SK-N-SH (cell line): ENCODE data around the gene INSC.

Experiments
- CHD2 ChIP-seq: fragments of 150-350 bp; IDR thresholded peaks from 2 replicates; pipeline ENCODE4 v1.6.1; 2018; ENCODE audit warnings: low read length; ENCODE audit not compliant: partially characterized antibody
- EZH2phosphoT487 ChIP-seq: fragments of 200-600 bp; sonication (generic); IDR thresholded peaks from 2 replicates; pipeline ENCODE4 v1.6.1; 2017; ENCODE audit warnings: low read depth, mixed run types, mild to moderate bottlenecking, antibody characterized with exemption, moderate library complexity, borderline replicate concordance
- FOXM1 ChIP-seq: IDR thresholded peaks from 2 replicates; pipeline ENCODE4 v1.4.0; 2012; ENCODE audit warnings: low read depth, mild to moderate bottlenecking
- POLR2AphosphoS5 ChIP-seq: IDR thresholded peaks from 2 replicates; pipeline ENCODE4 v1.6.1; 2012; ENCODE audit warnings: low read depth, low read length
- RAD21 ChIP-seq: IDR thresholded peaks from 2 replicates; pipeline ENCODE4 v1.6.1; 2012; ENCODE audit warnings: mild to moderate bottlenecking, low read length
- RFX5 ChIP-seq: IDR thresholded peaks from 2 replicates; pipeline ENCODE4 v1.6.1; 2012; ENCODE audit warnings: mild to moderate bottlenecking, improper control_type of control experiment, low read length
- SIN3A ChIP-seq: IDR thresholded peaks from 2 replicates; pipeline ENCODE4 v1.6.1; 2012; ENCODE audit warnings: low read depth, mild to moderate bottlenecking, low read length, moderate library complexity, borderline replicate concordance
- YY1 ChIP-seq: IDR thresholded peaks from 2 replicates; pipeline ENCODE4 v1.4.0; 2012; ENCODE audit warnings: low read depth, mild to moderate bottlenecking
- TF ChIP-seq, protein P1 (sequence below): fragments of 200-600 bp; sonication (generic); IDR thresholded peaks from 2 replicates; pipeline ENCODE4 v1.6.1; 2017; ENCODE audit warnings: antibody characterized with exemption, mild to moderate bottlenecking, moderate library complexity
- TF ChIP-seq, protein P2 (sequence below): IDR thresholded peaks from 2 replicates; pipeline ENCODE4 v1.6.1; 2012; ENCODE audit warnings: mild to moderate bottlenecking, low read depth, low read length, moderate library complexity

DNA sequence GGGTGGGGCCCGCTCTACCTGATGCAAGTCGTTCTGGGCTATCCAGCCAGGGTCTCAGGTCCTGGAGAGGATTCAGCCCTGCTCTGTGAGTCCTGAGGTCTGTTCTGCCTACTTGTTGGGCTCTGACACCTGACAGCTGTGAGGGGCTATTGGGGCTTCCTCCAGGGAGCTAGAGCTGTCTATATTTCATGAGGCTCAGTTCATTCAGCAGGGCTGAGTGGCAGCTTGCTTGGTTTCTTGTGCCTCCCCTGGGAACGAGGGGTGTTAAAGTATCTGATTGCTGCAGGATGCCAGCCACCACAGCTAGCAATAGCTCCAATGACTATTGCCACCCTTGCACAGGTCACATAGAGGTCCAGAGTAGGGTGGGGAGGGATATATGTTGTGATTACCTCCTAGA, 26.7 kb downstream of the INSC start:
- TF ChIP-seq, protein P1, sequence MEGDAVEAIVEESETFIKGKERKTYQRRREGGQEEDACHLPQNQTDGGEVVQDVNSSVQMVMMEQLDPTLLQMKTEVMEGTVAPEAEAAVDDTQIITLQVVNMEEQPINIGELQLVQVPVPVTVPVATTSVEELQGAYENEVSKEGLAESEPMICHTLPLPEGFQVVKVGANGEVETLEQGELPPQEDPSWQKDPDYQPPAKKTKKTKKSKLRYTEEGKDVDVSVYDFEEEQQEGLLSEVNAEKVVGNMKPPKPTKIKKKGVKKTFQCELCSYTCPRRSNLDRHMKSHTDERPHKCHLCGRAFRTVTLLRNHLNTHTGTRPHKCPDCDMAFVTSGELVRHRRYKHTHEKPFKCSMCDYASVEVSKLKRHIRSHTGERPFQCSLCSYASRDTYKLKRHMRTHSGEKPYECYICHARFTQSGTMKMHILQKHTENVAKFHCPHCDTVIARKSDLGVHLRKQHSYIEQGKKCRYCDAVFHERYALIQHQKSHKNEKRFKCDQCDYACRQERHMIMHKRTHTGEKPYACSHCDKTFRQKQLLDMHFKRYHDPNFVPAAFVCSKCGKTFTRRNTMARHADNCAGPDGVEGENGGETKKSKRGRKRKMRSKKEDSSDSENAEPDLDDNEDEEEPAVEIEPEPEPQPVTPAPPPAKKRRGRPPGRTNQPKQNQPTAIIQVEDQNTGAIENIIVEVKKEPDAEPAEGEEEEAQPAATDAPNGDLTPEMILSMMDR = no peak
- TF ChIP-seq CHD2 = no peak
- TF ChIP-seq RFX5 = no peak
- TF ChIP-seq SIN3A = no peak
- no peak for TF ChIP-seq YY1
- no peak for TF ChIP-seq FOXM1
- no peak for TF ChIP-seq POLR2AphosphoS5
- no peak for TF ChIP-seq RAD21
- TF ChIP-seq EZH2phosphoT487 = no peak
- TF ChIP-seq, protein P2, sequence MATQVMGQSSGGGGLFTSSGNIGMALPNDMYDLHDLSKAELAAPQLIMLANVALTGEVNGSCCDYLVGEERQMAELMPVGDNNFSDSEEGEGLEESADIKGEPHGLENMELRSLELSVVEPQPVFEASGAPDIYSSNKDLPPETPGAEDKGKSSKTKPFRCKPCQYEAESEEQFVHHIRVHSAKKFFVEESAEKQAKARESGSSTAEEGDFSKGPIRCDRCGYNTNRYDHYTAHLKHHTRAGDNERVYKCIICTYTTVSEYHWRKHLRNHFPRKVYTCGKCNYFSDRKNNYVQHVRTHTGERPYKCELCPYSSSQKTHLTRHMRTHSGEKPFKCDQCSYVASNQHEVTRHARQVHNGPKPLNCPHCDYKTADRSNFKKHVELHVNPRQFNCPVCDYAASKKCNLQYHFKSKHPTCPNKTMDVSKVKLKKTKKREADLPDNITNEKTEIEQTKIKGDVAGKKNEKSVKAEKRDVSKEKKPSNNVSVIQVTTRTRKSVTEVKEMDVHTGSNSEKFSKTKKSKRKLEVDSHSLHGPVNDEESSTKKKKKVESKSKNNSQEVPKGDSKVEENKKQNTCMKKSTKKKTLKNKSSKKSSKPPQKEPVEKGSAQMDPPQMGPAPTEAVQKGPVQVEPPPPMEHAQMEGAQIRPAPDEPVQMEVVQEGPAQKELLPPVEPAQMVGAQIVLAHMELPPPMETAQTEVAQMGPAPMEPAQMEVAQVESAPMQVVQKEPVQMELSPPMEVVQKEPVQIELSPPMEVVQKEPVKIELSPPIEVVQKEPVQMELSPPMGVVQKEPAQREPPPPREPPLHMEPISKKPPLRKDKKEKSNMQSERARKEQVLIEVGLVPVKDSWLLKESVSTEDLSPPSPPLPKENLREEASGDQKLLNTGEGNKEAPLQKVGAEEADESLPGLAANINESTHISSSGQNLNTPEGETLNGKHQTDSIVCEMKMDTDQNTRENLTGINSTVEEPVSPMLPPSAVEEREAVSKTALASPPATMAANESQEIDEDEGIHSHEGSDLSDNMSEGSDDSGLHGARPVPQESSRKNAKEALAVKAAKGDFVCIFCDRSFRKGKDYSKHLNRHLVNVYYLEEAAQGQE = no peak
